Omental fat pad (tissue), 4 donors: ENCODE data around the gene LCP1. TPM values are rescaled to one million over a fixed set of nuclear protein-coding genes. Genes with fewer than 3 reads are reported as not detected.

Experiments
- ATAC-seq: fragments of 150-250 bp; one replicate; pipeline ENCODE4 v1.9.1; 2016; ENCODE audit warnings: mild to moderate bottlenecking, moderate library complexity; ENCODE audit not compliant: low FRiP score
- DNase-seq: peaks from one replicate; pipeline ENCODE4 v3.0.0-alpha.2; 2019; ENCODE audit warnings: low spot score
- total RNA-seq, 4 donors: library from RNA; depleted of rRNA; stranded (reverse); fragments of >200 nt; gene quantifications; one replicate each; pipeline ENCODE4 v1.1.0, GENCODE V29; 2016
- TF ChIP-seq, protein P1 (sequence below), 3 donors: fragments of 450-650 bp; IDR thresholded peaks; one replicate each; pipeline ENCODE4 v1.5.1; 2016 to 2017; ENCODE audit warnings: antibody characterized with exemption in 3 of 3, mild to moderate bottlenecking in 3 of 3, moderate library complexity in 2 of 3

The LCP1 gene
- total RNA-seq, 4 donors from 2014 or later, result 61.0 to 325 (median 142) TPM

DNA sequence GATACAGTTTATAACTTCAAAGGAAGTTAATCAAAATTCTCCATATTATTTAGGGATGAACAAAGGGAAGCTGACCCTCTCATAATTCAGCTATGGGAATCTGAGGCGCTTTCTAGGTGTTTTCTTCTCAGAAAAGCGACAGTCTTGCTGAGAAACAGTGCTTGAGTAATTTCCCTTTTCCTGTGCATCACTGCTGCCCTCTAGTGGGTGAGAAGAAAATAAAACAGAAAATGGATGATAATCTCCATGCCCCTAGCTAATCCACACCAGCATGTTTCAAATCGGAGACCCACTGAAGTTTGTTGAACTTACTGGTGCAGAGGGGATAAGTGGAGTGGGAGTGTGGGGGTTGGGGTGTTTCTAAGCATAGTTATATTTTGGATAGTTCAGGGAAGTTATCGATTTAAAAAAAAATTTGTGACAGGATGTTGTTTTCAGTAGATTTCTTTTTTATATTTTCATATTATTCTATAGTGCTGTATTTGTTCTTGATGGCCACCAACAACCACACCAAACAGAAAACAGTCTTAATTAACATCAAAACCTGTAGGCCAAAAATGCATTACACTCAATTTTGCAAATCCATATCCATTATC, 21.4 kb downstream of the LCP1 start:
- no peak for DNase-seq
- peak; percentile 55 for ATAC-seq
- TF ChIP-seq, protein P1, sequence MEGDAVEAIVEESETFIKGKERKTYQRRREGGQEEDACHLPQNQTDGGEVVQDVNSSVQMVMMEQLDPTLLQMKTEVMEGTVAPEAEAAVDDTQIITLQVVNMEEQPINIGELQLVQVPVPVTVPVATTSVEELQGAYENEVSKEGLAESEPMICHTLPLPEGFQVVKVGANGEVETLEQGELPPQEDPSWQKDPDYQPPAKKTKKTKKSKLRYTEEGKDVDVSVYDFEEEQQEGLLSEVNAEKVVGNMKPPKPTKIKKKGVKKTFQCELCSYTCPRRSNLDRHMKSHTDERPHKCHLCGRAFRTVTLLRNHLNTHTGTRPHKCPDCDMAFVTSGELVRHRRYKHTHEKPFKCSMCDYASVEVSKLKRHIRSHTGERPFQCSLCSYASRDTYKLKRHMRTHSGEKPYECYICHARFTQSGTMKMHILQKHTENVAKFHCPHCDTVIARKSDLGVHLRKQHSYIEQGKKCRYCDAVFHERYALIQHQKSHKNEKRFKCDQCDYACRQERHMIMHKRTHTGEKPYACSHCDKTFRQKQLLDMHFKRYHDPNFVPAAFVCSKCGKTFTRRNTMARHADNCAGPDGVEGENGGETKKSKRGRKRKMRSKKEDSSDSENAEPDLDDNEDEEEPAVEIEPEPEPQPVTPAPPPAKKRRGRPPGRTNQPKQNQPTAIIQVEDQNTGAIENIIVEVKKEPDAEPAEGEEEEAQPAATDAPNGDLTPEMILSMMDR (IDR thresholded peaks at IDR 0.05), result no peak

DNA sequence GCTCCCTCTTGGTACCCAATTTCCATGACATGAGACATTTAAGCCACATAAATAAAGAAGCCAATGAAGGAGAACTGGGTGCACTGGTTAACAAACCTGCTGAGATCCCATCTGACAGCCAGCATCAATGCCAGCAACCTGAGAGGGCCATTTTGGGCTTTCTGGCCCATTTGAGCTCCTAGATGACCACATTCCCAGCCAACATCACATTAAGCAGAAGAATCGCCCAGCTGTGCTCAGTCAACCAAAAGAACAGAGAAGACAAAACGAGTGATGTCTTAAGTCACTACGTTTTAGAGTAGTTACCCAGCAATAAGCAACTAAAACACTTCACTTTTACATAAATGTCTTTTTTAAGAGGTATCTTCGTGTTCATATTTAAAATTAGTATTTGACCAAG, 21.9 kb downstream of the LCP1 start:
- ATAC-seq, result no peak
- TF ChIP-seq, protein P1 (IDR thresholded peaks at IDR 0.05), result no peak
- no peak for DNase-seq

DNA sequence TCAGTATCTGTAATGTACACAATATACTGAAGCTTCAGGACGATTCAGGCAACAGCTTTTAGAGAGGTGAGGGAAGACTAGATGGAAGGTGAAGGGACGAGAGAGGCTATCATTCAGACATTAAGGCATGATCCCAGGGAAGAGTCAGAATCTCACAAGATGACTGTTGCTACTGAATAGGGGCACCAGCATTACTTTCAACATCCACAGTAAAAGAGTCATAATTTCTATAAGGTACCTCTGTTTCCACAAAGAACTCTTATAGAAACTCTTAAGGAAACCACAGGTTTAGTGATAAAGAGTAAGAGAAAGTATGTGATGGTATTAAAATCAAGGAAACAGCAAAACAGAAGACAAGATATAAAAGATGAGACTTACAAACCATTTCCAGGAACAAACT, 23.0 kb downstream of the LCP1 start:
- DNase-seq (no peak), ATAC-seq (no peak)
- TF ChIP-seq, protein P1 (IDR thresholded peaks at IDR 0.05), result no peak

DNA sequence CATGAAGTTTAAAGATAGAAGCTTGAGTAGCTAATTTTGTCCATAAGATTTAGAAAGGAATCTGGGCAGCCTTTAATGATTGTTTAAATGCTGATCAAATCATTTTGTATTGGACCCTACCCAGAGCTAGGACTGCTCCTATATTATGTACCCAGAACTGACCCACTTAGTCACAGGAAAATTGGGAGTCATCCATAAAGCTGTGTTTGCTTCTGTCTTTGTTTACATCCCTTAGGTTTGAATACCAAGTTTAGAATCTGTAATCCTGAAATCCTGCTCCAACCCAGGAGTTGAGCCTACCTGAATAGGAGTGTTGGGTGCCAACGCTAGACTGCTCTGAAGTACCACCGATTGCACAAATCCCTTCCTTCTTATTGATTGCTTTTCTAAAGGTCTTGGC, 23.8 kb downstream of the LCP1 start:
- no peak for DNase-seq
- TF ChIP-seq, protein P1 (IDR thresholded peaks at IDR 0.05), result no peak
- ATAC-seq, result no peak

DNA sequence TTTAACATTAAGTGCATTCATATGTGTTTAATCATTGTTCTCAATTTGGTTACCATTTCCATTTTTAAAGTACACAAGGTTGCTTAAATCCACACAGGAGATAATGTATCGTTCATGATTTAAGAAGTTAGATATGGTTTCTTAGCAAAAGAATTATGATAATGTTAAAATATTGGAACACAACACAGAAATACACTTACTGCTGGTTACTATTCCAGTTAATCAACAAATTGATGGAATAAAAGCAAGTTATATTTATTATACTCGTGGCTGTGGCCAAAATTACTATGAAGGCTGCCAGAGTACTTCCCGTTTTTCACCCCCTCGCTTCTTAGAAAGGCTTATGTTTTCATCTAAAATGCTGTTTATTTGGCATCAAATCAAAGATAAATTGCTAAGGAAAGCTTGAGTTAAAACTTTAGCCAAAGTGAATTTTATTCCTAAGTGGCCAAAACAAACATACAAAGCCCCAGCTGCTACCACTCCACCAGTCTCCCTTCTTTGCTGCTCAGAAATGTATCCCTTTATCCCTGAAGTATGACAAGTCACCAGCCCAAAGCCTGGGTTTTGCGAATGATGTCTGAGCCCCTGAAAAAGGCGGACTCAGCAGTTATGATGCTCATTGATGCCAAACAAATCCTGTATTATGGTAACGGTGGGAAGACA, 27.7 kb downstream of the LCP1 start:
- no peak for DNase-seq
- TF ChIP-seq, protein P1 (IDR thresholded peaks at IDR 0.05), result no peak
- peak; percentile 40 for ATAC-seq

DNA sequence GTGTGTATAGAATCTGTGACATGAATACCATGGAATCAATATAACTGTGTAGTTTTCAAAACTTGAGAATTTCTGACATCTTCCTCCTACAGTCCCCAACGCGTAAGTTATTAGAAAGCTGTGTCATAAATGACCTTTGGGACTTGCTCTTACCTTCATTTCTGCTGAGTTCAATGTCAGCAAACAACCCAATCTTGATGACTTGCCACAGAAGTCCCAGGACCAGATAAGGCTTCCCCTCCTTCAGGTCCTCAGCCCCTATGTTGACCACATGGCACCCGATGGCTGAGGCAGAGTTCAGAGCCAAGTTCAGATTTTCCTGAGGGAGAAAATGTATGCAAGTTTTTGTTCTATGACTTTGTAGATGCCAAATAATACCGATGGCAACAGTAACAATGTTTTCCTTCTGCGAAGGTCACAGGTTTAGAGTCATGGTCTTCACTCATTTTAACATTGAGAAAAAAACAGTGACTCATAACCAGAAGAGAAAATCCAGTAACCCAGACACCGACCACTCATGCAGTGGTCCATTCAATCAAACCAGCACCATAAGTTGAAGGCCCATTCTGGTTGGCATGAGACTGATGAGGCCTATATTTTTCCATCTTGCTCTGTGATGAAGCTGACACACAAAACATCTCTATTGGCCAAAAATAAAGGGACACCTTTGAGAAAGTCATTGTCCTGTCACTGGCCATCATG, 29.2 kb downstream of the LCP1 start:
- no peak for DNase-seq
- TF ChIP-seq, protein P1 (IDR thresholded peaks at IDR 0.05), result no peak
- ATAC-seq, result no peak
